GM23338 (cell line): ENCODE results near the gene EFCAB6.

Source experiments
- EZH2phosphoT487 ChIP-seq: fragments of 200-600 bp; sonication (generic); IDR thresholded peaks from one replicate; pipeline ENCODE4 v1.8.1; 2018; ENCODE audit warnings: antibody characterized with exemption; ENCODE audit not compliant: unreplicated experiment
- TF ChIP-seq, protein P1 (sequence below): IDR thresholded peaks from one replicate; pipeline ENCODE4 v1.6.1; 2018; ENCODE audit warnings: antibody characterized with exemption; ENCODE audit not compliant: unreplicated experiment
- TF ChIP-seq, protein P2 (sequence below), 2 experiments: fragments of 200-600 bp in 1 of 2; sonication (generic) in 1 of 2; conservative IDR thresholded peaks; 2 replicates each; pipeline versions ENCODE4 v1.5.1 to v1.6.1; 2016 to 2017; ENCODE audit warnings: antibody characterized with exemption in 2 of 2, low read depth in 2 of 2, mild to moderate bottlenecking in 2 of 2, moderate library complexity in 1 of 2

DNA sequence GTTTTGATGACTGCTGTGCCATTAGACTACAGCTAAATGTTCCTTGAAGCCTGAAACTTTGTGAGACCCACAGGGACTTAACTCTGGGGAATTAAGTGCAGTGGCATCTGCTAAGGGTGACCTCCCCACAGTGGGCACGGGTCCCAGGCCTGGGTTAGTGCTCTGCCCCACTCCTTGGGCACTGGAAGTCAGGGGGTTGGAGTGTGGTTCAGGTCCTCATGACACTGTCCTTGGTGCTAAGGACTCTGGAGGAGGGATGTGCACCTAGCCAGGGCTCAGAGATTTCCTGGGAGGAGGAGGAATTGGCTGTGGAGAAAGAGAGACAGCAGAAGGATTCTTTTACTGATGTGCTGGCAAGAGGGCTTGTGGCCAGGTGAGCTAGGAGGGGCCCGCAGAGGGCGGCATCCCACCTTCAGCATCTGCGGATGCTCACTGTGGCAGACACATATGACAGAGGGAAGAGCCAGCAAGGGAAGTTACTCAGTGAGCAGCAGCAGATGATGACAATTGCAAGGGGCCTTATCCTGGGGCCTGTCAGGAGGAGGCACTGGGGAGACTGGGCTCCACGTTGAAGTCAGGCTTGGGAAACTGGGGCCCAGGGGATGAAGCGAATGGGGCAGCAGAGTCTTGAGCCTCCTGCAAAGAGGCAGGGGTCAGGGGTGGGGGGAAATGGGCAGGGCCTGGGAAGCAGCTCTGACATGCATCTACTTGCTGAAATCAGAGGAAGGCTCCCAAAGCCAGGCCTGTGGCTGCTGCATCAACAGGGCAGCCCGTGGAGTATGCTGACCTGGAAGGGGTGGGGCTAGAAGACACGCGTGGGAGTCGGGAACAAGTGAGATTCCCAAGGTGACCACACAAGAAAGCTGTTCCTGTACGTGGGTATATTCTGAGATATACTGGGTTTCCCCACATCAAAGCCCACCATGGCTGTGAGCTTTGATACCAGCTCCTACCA is 256.3 kb downstream of the EFCAB6 start:
- TF ChIP-seq, protein P1, sequence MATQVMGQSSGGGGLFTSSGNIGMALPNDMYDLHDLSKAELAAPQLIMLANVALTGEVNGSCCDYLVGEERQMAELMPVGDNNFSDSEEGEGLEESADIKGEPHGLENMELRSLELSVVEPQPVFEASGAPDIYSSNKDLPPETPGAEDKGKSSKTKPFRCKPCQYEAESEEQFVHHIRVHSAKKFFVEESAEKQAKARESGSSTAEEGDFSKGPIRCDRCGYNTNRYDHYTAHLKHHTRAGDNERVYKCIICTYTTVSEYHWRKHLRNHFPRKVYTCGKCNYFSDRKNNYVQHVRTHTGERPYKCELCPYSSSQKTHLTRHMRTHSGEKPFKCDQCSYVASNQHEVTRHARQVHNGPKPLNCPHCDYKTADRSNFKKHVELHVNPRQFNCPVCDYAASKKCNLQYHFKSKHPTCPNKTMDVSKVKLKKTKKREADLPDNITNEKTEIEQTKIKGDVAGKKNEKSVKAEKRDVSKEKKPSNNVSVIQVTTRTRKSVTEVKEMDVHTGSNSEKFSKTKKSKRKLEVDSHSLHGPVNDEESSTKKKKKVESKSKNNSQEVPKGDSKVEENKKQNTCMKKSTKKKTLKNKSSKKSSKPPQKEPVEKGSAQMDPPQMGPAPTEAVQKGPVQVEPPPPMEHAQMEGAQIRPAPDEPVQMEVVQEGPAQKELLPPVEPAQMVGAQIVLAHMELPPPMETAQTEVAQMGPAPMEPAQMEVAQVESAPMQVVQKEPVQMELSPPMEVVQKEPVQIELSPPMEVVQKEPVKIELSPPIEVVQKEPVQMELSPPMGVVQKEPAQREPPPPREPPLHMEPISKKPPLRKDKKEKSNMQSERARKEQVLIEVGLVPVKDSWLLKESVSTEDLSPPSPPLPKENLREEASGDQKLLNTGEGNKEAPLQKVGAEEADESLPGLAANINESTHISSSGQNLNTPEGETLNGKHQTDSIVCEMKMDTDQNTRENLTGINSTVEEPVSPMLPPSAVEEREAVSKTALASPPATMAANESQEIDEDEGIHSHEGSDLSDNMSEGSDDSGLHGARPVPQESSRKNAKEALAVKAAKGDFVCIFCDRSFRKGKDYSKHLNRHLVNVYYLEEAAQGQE = peak; percentile 44
- TF ChIP-seq, protein P2, sequence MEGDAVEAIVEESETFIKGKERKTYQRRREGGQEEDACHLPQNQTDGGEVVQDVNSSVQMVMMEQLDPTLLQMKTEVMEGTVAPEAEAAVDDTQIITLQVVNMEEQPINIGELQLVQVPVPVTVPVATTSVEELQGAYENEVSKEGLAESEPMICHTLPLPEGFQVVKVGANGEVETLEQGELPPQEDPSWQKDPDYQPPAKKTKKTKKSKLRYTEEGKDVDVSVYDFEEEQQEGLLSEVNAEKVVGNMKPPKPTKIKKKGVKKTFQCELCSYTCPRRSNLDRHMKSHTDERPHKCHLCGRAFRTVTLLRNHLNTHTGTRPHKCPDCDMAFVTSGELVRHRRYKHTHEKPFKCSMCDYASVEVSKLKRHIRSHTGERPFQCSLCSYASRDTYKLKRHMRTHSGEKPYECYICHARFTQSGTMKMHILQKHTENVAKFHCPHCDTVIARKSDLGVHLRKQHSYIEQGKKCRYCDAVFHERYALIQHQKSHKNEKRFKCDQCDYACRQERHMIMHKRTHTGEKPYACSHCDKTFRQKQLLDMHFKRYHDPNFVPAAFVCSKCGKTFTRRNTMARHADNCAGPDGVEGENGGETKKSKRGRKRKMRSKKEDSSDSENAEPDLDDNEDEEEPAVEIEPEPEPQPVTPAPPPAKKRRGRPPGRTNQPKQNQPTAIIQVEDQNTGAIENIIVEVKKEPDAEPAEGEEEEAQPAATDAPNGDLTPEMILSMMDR (conservative IDR thresholded peaks at IDR 0.05; ENCODE audit: low read depth in 2 of 2) = no peak
- no peak for TF ChIP-seq EZH2phosphoT487
